ENCODE data around the gene SLC16A9. TPM values are rescaled to one million over a fixed set of nuclear protein-coding genes. Genes with fewer than 3 reads are reported as not detected.

The SLC16A9 gene, protein sequence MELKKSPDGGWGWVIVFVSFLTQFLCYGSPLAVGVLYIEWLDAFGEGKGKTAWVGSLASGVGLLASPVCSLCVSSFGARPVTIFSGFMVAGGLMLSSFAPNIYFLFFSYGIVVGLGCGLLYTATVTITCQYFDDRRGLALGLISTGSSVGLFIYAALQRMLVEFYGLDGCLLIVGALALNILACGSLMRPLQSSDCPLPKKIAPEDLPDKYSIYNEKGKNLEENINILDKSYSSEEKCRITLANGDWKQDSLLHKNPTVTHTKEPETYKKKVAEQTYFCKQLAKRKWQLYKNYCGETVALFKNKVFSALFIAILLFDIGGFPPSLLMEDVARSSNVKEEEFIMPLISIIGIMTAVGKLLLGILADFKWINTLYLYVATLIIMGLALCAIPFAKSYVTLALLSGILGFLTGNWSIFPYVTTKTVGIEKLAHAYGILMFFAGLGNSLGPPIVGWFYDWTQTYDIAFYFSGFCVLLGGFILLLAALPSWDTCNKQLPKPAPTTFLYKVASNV
- 3.8 TPM for total RNA-seq (ENCODE audit: unreplicated experiment)
- long read RNA-seq, full-length matches to known transcripts, result 1 of 1 reads
- long read RNA-seq, partial matches to known transcripts, result 0 of 1 reads
- long read RNA-seq, other reads (novel, unspliced or antisense), result 0 of 1 reads

DNA sequence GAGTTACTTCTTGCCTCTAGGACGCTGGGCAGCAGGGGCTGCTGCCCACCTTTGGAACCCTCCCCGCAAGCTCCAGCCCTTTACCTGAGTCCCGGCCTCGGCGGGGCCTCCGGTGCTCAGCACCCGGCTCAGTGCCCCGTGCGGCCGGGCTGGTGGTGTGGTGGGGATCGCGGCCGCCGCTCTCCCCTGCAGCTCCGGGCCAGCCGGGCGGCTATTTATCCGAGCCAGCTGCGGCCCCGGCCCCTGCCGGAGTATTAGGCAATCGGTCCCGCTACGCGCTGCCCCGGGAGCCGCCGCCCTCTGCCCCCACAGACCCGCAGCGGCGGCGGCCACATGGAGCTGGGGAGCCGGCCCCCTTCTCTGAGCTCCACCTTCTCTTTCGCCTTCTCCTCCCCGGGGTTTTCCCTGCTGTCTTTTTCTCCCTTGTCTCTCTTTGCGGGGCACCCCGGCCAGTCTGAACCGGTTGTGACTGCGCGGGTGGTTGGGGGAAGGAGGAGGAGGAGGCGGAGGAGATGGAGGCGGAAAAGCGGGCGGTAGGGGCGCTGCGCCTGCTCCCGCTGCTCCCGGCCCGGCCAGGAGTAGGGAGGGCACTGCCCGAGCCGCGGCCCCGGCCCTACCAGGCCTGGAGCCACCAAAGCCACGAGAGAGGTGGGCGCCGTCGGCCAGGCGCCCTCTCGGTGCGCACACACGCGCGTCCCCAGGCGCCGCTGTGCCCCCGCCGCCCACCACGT lies at the start of gene SLC16A9:
TSS of gene SLC16A9 (minus strand) at position 456 of the 731 bp plus-strand sequence. CDS start 25,559 bp downstream, outside the sequence.
- H3K27me3 Mint-ChIP-seq (ENCODE audit: unreplicated experiment), result no peaks in the 10 kb centered on the region
- H3K27ac Mint-ChIP-seq (ENCODE audit: unreplicated experiment), result no peak within 1 kb of the TSS
- no peaks in the 10 kb centered on the region for H3K36me3 Mint-ChIP-seq (ENCODE audit: low read depth, unreplicated experiment)
- TF ChIP-seq, protein P1, sequence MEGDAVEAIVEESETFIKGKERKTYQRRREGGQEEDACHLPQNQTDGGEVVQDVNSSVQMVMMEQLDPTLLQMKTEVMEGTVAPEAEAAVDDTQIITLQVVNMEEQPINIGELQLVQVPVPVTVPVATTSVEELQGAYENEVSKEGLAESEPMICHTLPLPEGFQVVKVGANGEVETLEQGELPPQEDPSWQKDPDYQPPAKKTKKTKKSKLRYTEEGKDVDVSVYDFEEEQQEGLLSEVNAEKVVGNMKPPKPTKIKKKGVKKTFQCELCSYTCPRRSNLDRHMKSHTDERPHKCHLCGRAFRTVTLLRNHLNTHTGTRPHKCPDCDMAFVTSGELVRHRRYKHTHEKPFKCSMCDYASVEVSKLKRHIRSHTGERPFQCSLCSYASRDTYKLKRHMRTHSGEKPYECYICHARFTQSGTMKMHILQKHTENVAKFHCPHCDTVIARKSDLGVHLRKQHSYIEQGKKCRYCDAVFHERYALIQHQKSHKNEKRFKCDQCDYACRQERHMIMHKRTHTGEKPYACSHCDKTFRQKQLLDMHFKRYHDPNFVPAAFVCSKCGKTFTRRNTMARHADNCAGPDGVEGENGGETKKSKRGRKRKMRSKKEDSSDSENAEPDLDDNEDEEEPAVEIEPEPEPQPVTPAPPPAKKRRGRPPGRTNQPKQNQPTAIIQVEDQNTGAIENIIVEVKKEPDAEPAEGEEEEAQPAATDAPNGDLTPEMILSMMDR (IDR thresholded peaks at IDR 0.05; ENCODE audit: unreplicated experiment), result no peak
- H3K4me3 Mint-ChIP-seq (ENCODE audit: unreplicated experiment), result peak within 1 kb of the TSS; percentile 82
- H3K4me1 Mint-ChIP-seq (ENCODE audit: unreplicated experiment), result peaks cover 7% of the 10 kb centered on the region
- no peaks in the 10 kb centered on the region for H3K9me3 Mint-ChIP-seq (ENCODE audit: unreplicated experiment)
- DNase-seq (ENCODE audit: low spot score), result peak; percentile 62

DNA sequence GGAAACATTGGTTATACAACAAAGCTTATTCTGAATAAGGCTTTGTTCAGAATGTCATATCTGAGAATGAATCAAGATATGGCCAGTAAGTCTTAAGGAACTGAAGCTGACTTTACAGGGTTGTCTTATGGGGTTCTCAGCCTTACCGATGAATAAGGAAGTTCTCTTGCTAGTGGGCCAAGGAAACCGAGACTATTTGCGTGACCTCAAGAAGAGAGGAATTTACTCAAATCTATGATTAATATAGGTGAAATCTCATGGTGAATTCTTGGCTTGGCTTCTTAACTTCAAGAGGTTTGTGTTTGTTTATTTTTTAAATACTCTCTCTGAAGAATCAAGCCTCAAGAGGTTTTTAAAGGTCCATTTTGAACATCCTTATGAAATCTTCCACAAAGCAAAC lies 48.3 kb upstream of the SLC16A9 start:
- no peaks in the 10 kb centered on the region for H3K27me3 Mint-ChIP-seq (ENCODE audit: unreplicated experiment)
- H3K36me3 Mint-ChIP-seq (ENCODE audit: low read depth, unreplicated experiment), result no peaks in the 10 kb centered on the region
- no peak overlapping the region for H3K27ac Mint-ChIP-seq (ENCODE audit: unreplicated experiment)
- no peak overlapping the region for H3K4me3 Mint-ChIP-seq (ENCODE audit: unreplicated experiment)
- H3K4me1 Mint-ChIP-seq (ENCODE audit: unreplicated experiment), result peaks cover 2% of the 10 kb centered on the region
- no peak for DNase-seq (ENCODE audit: low spot score)
- H3K9me3 Mint-ChIP-seq (ENCODE audit: unreplicated experiment), result no peaks in the 10 kb centered on the region
- TF ChIP-seq, protein P1 (IDR thresholded peaks at IDR 0.05; ENCODE audit: unreplicated experiment), result no peak

DNA sequence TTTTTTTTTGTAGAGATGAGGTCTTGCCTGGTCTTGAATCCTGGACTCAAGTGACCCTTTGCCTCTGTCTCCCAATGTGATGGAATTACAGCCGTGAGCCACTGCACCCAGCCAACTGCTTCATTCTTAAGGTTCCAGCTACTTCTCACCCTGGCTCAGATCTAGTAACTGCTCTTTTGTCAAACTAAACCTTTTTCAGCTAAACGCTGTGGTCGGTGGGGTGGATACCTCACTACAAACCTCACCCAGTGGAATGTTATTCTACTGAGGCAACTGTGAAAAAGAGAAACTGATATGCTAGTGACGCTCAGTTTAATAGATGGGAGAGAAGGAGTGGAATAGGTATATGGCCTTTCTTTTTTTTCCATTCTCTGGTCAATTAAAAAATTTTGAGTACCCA lies 45.3 kb upstream of the SLC16A9 start:
- H3K27me3 Mint-ChIP-seq (ENCODE audit: unreplicated experiment), result peaks cover 1% of the 10 kb centered on the region
- H3K9me3 Mint-ChIP-seq (ENCODE audit: unreplicated experiment), result no peaks in the 10 kb centered on the region
- H3K36me3 Mint-ChIP-seq (ENCODE audit: low read depth, unreplicated experiment), result no peaks in the 10 kb centered on the region
- no peak overlapping the region for H3K4me3 Mint-ChIP-seq (ENCODE audit: unreplicated experiment)
- no peaks in the 10 kb centered on the region for H3K4me1 Mint-ChIP-seq (ENCODE audit: unreplicated experiment)
- TF ChIP-seq, protein P1 (IDR thresholded peaks at IDR 0.05; ENCODE audit: unreplicated experiment), result no peak
- no peak for DNase-seq (ENCODE audit: low spot score)
- H3K27ac Mint-ChIP-seq (ENCODE audit: unreplicated experiment), result no peak overlapping the region

DNA sequence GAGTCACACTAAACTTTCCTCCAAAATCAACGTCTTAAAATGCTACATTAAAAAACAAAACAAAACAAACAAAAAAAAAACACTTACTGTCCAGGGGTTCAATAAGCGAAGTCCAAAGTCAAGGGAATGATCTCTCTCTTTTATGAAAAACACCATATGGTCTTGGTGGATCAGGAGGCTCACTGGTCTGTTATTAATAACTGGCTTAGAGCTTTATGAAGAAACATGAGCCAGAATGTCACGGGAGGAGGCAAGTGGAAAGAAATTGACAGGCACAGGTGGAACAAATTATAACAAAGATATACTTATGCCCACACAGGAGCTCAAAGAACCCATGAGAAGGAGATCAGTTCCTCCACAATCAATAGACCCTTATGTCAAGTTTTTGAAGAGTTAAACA lies 43.6 kb upstream of the SLC16A9 start, which contains the start of gene MRLN:
TSS of gene MRLN (minus strand) at position 189 of the 400 bp plus-strand sequence.
- no peak within 1 kb of the TSS for H3K4me3 Mint-ChIP-seq (ENCODE audit: unreplicated experiment)
- no peak within 1 kb of the TSS for H3K27ac Mint-ChIP-seq (ENCODE audit: unreplicated experiment)
- no peak for DNase-seq (ENCODE audit: low spot score)
- no peaks in the 10 kb centered on the region for H3K9me3 Mint-ChIP-seq (ENCODE audit: unreplicated experiment)
- TF ChIP-seq, protein P1 (IDR thresholded peaks at IDR 0.05; ENCODE audit: unreplicated experiment), result no peak
- H3K4me1 Mint-ChIP-seq (ENCODE audit: unreplicated experiment), result no peaks in the 10 kb centered on the region
- H3K27me3 Mint-ChIP-seq (ENCODE audit: unreplicated experiment), result peaks cover 1% of the 10 kb centered on the region
- no peaks in the 10 kb centered on the region for H3K36me3 Mint-ChIP-seq (ENCODE audit: low read depth, unreplicated experiment)

All from endothelial cell (in vitro differentiated cells).